COLO829 (cell line): ENCODE results near the gene MYEF2.

Experiments used
- DNase-seq: peaks from one replicate; pipeline ENCODE4 v3.0.0; 2012; ENCODE audit warnings: low spot score

Gene MYEF2

DNA sequence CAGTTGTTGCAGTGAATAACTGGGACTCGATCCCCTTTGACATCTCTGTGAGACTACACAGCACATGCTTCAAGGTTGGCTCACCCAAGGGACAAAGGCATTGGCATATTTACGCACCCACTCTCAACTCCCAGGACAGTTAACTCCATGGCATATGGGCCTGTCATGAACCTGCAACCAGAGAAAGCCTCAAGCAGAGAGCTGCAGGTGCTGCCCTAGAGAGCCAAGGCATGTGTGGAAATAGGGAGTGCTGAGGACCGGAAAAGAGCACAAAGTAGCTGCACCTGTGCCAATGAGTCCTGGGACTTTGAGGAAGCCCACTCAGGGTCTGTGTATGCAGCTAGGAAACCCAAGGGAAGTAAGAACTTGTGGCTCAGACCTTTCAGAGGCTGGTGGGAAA, 90.3 kb downstream of the MYEF2 start:
- no peak for DNase-seq

GRCh38 chr15:48086576-48086975, 91.5 kb downstream of the MYEF2 start:
- DNase-seq = no peak

GRCh38 chr15:48086133-48086532, 92.0 kb downstream of the MYEF2 start:
- no peak for DNase-seq

- no peak for DNase-seq
These were observed 92.5 kb downstream of the MYEF2 start for GRCh38 chr15:48085591-48085930.

GRCh38 chr15:48084759-48085590, 93.1 kb downstream of the MYEF2 start:
- DNase-seq = peak; percentile 28
